Spleen (tissue), 7 donors: ENCODE results near the gene ATG4C.
"Not testable (repeated sequence)": the region's sequence is repeated elsewhere in the genome, so short reads cannot be mapped to it uniquely, and the experiment has no call there.

ENCODE experiments used
- POLR2AphosphoS5 ChIP-seq, 3 donors: sonication (generic); formaldehyde crosslinking; IDR thresholded peaks; one replicate each; pipeline ENCODE4 v1.5.1; 2017; ENCODE audit warnings: antibody characterized with exemption in 3 of 3
- TF ChIP-seq, protein P1 (sequence below), 11 experiments: fragments of 200-600 bp in 7 of 11; fragments of 450-650 bp in 4 of 11; sonication (generic) in 4 of 11; IDR thresholded peaks in 8 of 11; conservative IDR thresholded peaks in 3 of 11; 1 replicate in 7 of 11; 2 replicates in 4 of 11; pipeline versions ENCODE4 v1.4.0 to v1.8.0; 2016 to 2021; ENCODE audit warnings: antibody characterized with exemption in 11 of 11, inconsistent platforms in 4 of 11, mild to moderate bottlenecking in 1 of 11
- donor health status: DM: no; HTN: no; CAD: no; lungs with moderate emphysema.
- donor health status: DM: no; HTN: no; CAD: no.
- donor health status: DM: no; HTN: no; CAD: no.

DNA sequence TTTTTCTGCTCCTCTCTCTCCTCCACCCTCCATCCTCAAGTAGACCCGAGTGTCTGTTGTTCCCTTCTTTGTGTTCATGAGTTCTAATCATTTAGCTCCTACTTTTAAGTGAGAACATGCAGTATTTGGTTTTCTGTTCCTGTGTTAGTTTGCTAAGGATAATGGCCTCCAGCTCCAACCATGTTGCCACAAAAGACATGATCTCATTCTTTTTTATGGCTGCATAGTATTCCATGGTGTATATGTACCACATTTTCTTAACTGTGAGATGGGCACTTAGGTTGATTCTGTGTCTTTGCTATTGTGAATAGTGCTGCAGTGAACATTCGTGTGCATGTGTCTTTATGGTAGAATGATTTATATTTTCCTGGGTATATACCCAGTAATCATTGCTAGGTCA, 43.9 kb downstream of the ATG4C start:
- TF ChIP-seq, protein P1, sequence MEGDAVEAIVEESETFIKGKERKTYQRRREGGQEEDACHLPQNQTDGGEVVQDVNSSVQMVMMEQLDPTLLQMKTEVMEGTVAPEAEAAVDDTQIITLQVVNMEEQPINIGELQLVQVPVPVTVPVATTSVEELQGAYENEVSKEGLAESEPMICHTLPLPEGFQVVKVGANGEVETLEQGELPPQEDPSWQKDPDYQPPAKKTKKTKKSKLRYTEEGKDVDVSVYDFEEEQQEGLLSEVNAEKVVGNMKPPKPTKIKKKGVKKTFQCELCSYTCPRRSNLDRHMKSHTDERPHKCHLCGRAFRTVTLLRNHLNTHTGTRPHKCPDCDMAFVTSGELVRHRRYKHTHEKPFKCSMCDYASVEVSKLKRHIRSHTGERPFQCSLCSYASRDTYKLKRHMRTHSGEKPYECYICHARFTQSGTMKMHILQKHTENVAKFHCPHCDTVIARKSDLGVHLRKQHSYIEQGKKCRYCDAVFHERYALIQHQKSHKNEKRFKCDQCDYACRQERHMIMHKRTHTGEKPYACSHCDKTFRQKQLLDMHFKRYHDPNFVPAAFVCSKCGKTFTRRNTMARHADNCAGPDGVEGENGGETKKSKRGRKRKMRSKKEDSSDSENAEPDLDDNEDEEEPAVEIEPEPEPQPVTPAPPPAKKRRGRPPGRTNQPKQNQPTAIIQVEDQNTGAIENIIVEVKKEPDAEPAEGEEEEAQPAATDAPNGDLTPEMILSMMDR (IDR thresholded peaks at IDR 0.05 in 8 of 11, conservative IDR thresholded peaks at IDR 0.05 in 3 of 11) = not testable (repeated sequence)
- not testable (repeated sequence) for TF ChIP-seq POLR2AphosphoS5 (IDR thresholded peaks at IDR 0.05)
